ENCODE measurements around the gene COL2A1.
"Not testable (repeated sequence)": the region's sequence is repeated elsewhere in the genome, so short reads cannot be mapped to it uniquely, and the experiment has no call there.

COL2A1 gene

GRCh38 chr12:47972895-47973294, 31.4 kb downstream of the COL2A1 start:
- DNase-seq, result no peak

GRCh38 chr12:47970843-47971242, 33.4 kb downstream of the COL2A1 start:
- DNase-seq, result no peak

GRCh38 chr12:47969845-47970244, 34.4 kb downstream of the COL2A1 start:
- DNase-seq, result no peak

GRCh38 chr12:47967461-47968321, 36.6 kb downstream of the COL2A1 start:
- DNase-seq, result no peak

- DNase-seq, result no peak
Measured at GRCh38 chr12:47965581-47965980, 38.7 kb downstream of the COL2A1 start.

- no peak for DNase-seq
Measured at GRCh38 chr12:47964106-47964728, 40.1 kb downstream of the COL2A1 start.

GRCh38 chr12:47963340-47964040, 40.8 kb downstream of the COL2A1 start, which contains the start of gene TMEM106C:
Gene TMEM106C, plus strand, starts transcription at chr12:47963596. Its CDS starts 641 bp downstream, at chr12:47964237.
- peak; percentile 92 for DNase-seq

- no peak for DNase-seq
Measured at GRCh38 chr12:47962198-47962597, 42.1 kb downstream of the COL2A1 start.

- not testable (repeated sequence) for DNase-seq
Measured at GRCh38 chr12:47957671-47958070, 46.6 kb downstream of the COL2A1 start.

- no peak for DNase-seq
Measured at GRCh38 chr12:47955059-47955458, 49.2 kb downstream of the COL2A1 start.

GRCh38 chr12:47954467-47955045, 49.7 kb downstream of the COL2A1 start:
- no peak for DNase-seq

- DNase-seq, result no peak
Measured at GRCh38 chr12:47954058-47954457, 50.2 kb downstream of the COL2A1 start.

- no peak for DNase-seq
Measured at GRCh38 chr12:47950856-47951468, 53.3 kb downstream of the COL2A1 start.

GRCh38 chr12:47949441-47950341, 54.6 kb downstream of the COL2A1 start:
- DNase-seq, result peak; percentile 95

GRCh38 chr12:47947341-47947740, 56.9 kb downstream of the COL2A1 start:
- DNase-seq, result no peak

- no peak for DNase-seq
Measured at GRCh38 chr12:47946413-47947323, 57.6 kb downstream of the COL2A1 start.

- DNase-seq, result no peak
Measured at GRCh38 chr12:47945341-47945728, 58.9 kb downstream of the COL2A1 start.

GRCh38 chr12:47944685-47945340, 59.5 kb downstream of the COL2A1 start:
- DNase-seq, result no peak

GRCh38 chr12:47943623-47944340, 60.5 kb downstream of the COL2A1 start:
- DNase-seq, result no peak
